LNCAP (cell line): ENCODE measurements around the gene HIPK2.

Experiments
- TF ChIP-seq, protein P1 (sequence below): fragments of 450-650 bp; IDR thresholded peaks from 2 replicates; pipeline ENCODE4 v1.5.1; 2017; ENCODE audit warnings: mild to moderate bottlenecking

Gene HIPK2

DNA sequence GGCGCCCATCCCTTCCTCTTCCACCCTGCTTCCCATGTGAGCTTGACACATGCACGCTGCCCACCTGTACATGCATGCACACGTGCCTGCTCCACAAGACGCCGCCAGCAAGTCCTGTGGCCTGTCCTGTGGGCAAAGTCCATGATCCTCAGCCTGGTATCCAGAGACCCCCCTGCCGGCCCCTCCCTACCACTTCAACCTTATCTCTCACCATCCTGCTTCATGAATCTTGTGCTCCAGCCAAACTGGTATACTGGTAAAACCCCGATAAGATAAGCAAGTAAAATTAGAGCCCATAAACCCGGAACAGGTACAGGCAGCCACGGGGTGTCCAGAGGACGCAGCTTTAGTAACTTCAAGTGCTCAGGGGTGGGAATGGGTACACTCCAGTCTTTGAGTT is 39.5 kb upstream of the HIPK2 start:
- TF ChIP-seq, protein P1, sequence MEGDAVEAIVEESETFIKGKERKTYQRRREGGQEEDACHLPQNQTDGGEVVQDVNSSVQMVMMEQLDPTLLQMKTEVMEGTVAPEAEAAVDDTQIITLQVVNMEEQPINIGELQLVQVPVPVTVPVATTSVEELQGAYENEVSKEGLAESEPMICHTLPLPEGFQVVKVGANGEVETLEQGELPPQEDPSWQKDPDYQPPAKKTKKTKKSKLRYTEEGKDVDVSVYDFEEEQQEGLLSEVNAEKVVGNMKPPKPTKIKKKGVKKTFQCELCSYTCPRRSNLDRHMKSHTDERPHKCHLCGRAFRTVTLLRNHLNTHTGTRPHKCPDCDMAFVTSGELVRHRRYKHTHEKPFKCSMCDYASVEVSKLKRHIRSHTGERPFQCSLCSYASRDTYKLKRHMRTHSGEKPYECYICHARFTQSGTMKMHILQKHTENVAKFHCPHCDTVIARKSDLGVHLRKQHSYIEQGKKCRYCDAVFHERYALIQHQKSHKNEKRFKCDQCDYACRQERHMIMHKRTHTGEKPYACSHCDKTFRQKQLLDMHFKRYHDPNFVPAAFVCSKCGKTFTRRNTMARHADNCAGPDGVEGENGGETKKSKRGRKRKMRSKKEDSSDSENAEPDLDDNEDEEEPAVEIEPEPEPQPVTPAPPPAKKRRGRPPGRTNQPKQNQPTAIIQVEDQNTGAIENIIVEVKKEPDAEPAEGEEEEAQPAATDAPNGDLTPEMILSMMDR = no peak

- TF ChIP-seq, protein P1 = no peak
These were observed 35.9 kb upstream of the HIPK2 start for GRCh38 chr7:139813689-139814088.

DNA sequence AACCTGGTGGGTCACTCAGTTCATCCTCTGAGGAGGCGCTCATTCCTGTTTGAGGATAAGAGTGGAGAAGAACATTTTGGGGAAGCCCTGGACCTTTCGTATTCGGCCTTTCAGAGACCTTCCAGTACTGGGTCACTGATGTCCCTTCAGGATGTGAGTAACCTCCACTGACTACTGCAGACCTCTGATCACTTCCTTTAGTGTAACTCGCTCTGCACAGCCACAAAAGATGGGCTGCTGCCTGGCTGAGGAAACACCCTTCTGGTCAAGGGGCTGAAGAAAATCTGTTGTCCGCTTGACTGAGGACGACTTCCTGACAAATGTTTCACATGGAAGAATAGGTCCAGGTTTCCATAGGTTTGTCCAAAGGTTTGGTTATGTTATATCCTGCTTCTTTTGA is 35.4 kb upstream of the HIPK2 start:
- TF ChIP-seq, protein P1 = no peak

- TF ChIP-seq, protein P1 = no peak
These were observed 33.3 kb upstream of the HIPK2 start for GRCh38 chr7:139811066-139811465.

DNA sequence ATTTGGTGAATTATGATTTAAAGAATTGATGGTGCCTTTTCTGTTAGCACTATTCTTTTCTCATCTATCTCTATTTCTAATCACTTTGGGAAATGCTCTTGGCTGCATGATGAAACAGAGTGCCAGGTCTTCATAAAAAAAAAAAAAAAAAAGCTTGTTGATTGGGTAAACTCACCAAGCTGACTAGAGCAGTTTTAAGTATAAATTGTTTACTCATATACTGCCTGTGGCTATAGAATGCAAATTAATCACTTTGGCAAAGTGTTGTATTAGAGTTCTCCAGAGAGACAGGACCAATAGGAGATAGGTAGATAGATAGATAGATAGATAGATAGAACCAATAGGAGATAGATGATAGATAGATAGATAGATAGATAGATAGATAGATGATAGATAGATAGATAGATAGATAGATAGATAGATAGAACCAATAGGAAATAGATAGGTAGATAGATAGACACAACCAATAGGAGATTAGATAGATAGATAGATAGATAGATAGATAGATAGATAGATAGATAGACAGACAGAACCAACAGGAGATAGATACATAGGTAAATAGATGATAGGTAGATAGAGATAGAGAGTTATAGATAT is 31.1 kb upstream of the HIPK2 start:
- TF ChIP-seq, protein P1 = no peak

DNA sequence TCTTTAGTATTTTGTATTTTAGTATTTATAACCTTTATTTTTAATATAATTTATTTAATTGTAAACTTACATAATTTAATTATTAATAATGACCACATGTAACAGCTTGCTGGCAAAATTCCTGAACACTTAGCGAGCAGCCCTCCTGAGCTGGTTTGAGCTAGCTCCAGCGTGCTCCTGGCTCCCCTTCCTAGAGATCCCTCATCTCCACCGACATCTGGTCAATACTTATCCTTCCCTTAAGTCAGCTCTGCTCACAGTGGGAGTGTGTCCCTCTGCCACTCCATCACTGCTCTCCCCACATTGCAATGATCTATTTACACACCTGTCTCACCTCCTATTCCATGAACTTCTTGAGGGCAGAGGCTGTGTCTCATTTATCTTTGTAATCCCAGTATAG is 30.6 kb upstream of the HIPK2 start:
- TF ChIP-seq, protein P1 = no peak

- TF ChIP-seq, protein P1 = no peak
These were observed 29.2 kb upstream of the HIPK2 start for GRCh38 chr7:139807009-139807408.

GRCh38 chr7:139804571-139804970 is 26.8 kb upstream of the HIPK2 start:
- TF ChIP-seq, protein P1 = no peak
